Ovary (tissue), 9 donors: Measurements from ENCODE around the gene TMED10. TPM values are rescaled to one million over a fixed set of nuclear protein-coding genes. Genes with fewer than 3 reads are reported as not detected.

ENCODE experiments used
- DNase-seq, 5 donors: peaks; one replicate each; pipeline ENCODE4 v3.0.0-alpha.2; 2019 to 2020
- H3K27ac ChIP-seq, 2 donors: fragments of 200-600 bp; one replicate each; pipeline versions ENCODE4 v1.5.1 to v1.8.0; 2019 to 2022
- H3K27me3 ChIP-seq: fragments of 200-600 bp; one replicate; pipeline ENCODE4 v1.8.0; 2022
- H3K36me3 ChIP-seq: fragments of 200-600 bp; sonication (generic); one replicate; pipeline ENCODE4 v1.5.1; 2019
- H3K4me1 ChIP-seq: one replicate; pipeline ENCODE4 v1.8.1; 2013; ENCODE audit warnings: mild to moderate bottlenecking, moderate library complexity; ENCODE audit not compliant: insufficient read depth
- H3K4me3 ChIP-seq: fragments of 200-600 bp; sonication (generic); one replicate; pipeline ENCODE4 v1.5.1; 2017
- H3K9me3 ChIP-seq, 2 donors: fragments of 200-600 bp in 1 of 2; sonication (generic) in 1 of 2; one replicate each; pipeline versions ENCODE4 v1.5.1 to v1.8.1; 2013 to 2019; ENCODE audit warnings: mild to moderate bottlenecking in 1 of 2, moderate library complexity in 1 of 2
- EP300 ChIP-seq: sonication (generic); formaldehyde crosslinking; IDR thresholded peaks from one replicate; pipeline ENCODE4 v1.6.1; 2017; ENCODE audit warnings: antibody characterized with exemption
- POLR2A ChIP-seq: fragments of 450-650 bp; IDR thresholded peaks from one replicate; pipeline ENCODE4 v1.6.1; 2017; ENCODE audit warnings: antibody characterized with exemption, mild to moderate bottlenecking, moderate library complexity
- WGBS, 3 donors: extraction: QIAGEN DNeasy Blood & Tissue Kit in 1 of 3; methylation state at CpG; one replicate each; pipeline versions ENCODE4 v1.1.5 to v1.1.7; 2013 to 2017; 5-methylcytosine and 5-hydroxymethylcytosine counted together
- intact Hi-C, 4 donors: fragments of 100-400 bp; cut with DNase I; formaldehyde crosslinking; loops; one replicate each; pipeline versions ENCODE4 v1.11.0 to v1.15.1; 2022 to 2023
- polyA plus RNA-seq, 2 donors: library from polyadenylated mRNA; stranded (reverse); fragments of 200-250 nt in 1 of 2; fragments of 350-450 nt in 1 of 2; fragmentation: Illumina TruSeq in 1 of 2; extraction: RNeasy Lipid Tissue Mini Kit (QIAGEN cat#74804) in 1 of 2; gene quantifications; one replicate each; pipeline ENCODE4 v1.2.3, GENCODE V29; 2013 to 2014
- total RNA-seq, 7 donors: library from RNA; depleted of rRNA in 2 of 7; stranded (reverse); fragments of >200 nt in 2 of 7; fragmentation: NEBNext Ultra II Directional in 3 of 7; extraction: Animal tissue kit (Norgen Biotek cat#: 25700) in 3 of 7; gene quantifications; one replicate each; pipeline versions ENCODE4 v1.1.0 to v1.2.4, GENCODE V29; 2016 to 2023
- TF ChIP-seq, protein P1 (sequence below), 3 donors: fragments of 450-650 bp in 2 of 3; fragments of 200-600 bp in 1 of 3; IDR thresholded peaks; one replicate each; pipeline versions ENCODE4 v1.5.1 to v1.8.0; 2016 to 2022; ENCODE audit warnings: antibody characterized with exemption in 3 of 3, mild to moderate bottlenecking in 1 of 3
- donor health status: DM: no; HTN: no; CAD: no; lungs with moderate emphysema.
- donor health status: DM: no; HTN: no; CAD: no.
- donor health status: Bipolar disorder and iron deficiency.
- donor health status: DM: yes; HTN: yes; CAD: no.
- donor health status: DM: no; HTN: no; CAD: no.
- donor health status: DM: yes; HTN: yes; CAD: no.

TMED10 gene
- total and polyA plus RNA-seq, 9 donors = 164 to 446 (median 287) TPM

DNA sequence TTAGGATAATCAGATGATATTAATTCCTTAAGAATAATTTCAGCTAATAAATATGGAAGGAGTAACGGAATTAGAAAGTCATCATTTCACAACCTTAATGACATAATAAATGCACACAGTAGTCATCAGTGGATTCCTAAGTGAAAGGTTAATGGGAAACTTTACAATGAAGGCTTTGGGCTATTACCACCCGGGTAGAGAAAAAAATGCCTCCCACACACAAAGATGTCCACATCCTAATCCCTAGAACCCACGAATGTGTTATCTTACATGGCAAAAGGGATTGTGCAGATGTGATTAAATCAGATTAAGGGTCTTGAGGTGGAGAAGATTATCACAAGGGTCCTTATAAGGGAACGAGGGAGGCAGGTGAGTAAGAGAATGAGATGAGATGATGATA is 5.6 kb downstream of the TMED10 start:
- 53 to 60% (median 58%) methylated on average over 4 of the region's 4 CpGs for WGBS, 3 donors
- DNase-seq = no peak
- H3K36me3 ChIP-seq = no peaks in the 10 kb centered on the region
- intact Hi-C loops = no loop called here
- no peaks in the 10 kb centered on the region for H3K27me3 ChIP-seq
- H3K27ac ChIP-seq = no peak overlapping the region
- H3K4me3 ChIP-seq = no peak overlapping the region
- peaks cover 24% of the 10 kb centered on the region for H3K4me1 ChIP-seq
- TF ChIP-seq, protein P1, sequence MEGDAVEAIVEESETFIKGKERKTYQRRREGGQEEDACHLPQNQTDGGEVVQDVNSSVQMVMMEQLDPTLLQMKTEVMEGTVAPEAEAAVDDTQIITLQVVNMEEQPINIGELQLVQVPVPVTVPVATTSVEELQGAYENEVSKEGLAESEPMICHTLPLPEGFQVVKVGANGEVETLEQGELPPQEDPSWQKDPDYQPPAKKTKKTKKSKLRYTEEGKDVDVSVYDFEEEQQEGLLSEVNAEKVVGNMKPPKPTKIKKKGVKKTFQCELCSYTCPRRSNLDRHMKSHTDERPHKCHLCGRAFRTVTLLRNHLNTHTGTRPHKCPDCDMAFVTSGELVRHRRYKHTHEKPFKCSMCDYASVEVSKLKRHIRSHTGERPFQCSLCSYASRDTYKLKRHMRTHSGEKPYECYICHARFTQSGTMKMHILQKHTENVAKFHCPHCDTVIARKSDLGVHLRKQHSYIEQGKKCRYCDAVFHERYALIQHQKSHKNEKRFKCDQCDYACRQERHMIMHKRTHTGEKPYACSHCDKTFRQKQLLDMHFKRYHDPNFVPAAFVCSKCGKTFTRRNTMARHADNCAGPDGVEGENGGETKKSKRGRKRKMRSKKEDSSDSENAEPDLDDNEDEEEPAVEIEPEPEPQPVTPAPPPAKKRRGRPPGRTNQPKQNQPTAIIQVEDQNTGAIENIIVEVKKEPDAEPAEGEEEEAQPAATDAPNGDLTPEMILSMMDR (IDR thresholded peaks at IDR 0.05) = no peak
- no peaks in the 10 kb centered on the region for H3K9me3 ChIP-seq

DNA sequence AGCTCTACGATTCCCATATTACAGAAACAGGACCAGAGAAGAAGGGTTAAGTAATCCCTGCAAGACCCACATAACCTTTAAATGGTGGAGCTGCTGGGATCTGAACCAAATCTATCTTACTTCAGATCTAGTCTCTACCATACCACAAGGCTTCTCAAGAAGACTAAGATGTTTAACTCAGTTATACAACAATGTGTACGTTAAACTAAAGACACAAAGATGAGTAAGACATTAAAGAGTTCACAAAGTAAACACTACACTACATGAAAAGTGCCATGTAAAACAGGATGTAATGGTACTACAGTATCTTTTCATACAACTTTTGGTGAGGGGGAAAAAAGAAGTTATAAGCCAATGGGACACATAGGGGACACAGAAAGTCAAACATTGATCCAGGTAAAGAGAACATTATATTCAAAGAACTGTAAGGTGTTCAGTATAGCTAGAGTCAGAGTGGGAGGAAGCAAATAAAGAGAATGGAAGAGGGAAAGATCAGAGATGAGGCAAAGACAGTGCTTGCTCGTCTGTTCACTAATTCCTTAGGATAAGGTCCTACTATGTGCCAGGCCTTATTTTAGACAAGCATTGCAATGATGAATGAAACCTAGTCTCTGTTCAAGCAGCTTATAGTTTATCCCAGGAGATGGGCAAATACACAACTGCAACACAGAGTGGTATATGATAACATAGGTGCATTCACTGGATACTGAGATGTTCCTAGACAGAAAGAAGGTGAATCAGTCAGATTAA is 7.7 kb downstream of the TMED10 start:
- no peaks in the 10 kb centered on the region for H3K36me3 ChIP-seq
- H3K27ac ChIP-seq = no peak overlapping the region
- no peak for TF ChIP-seq EP300
- TF ChIP-seq, protein P1 (IDR thresholded peaks at IDR 0.05) = no peak
- no peak for TF ChIP-seq POLR2A
- no peak overlapping the region for H3K4me3 ChIP-seq
- no peaks in the 10 kb centered on the region for H3K9me3 ChIP-seq
- H3K4me1 ChIP-seq = peaks cover 23% of the 10 kb centered on the region
- intact Hi-C loops = no loop called here
- no peak for DNase-seq
- no peaks in the 10 kb centered on the region for H3K27me3 ChIP-seq
- WGBS, 3 donors = 87 to 90% (median 90%) methylated on average over 3 of the region's 3 CpGs

DNA sequence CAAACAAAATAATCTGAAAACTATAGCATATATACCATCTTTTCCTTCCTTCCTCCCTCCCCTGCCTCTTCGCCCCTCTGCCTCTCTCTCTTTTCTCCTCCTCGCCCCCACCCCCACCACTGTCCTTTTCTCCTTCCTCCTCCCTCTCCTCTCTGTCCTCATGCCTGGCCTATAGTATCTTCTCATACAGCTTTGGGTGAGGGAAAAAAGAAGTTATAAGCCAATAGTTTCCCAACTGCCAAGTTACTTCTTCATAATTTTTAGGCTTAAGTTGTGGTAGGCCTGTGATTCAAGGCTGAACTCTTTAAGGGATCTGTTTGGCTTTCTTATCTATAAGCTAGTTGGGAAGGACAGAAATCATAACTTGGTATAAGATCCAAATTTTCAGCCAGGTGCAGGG is 9.1 kb downstream of the TMED10 start:
- WGBS, 3 donors = 86 to 94% (median 89%) methylated on average over 2 of the region's 2 CpGs
- no peak for TF ChIP-seq EP300
- no peak for TF ChIP-seq POLR2A
- TF ChIP-seq, protein P1 (IDR thresholded peaks at IDR 0.05) = no peak
- H3K4me1 ChIP-seq = peaks cover 16% of the 10 kb centered on the region

DNA sequence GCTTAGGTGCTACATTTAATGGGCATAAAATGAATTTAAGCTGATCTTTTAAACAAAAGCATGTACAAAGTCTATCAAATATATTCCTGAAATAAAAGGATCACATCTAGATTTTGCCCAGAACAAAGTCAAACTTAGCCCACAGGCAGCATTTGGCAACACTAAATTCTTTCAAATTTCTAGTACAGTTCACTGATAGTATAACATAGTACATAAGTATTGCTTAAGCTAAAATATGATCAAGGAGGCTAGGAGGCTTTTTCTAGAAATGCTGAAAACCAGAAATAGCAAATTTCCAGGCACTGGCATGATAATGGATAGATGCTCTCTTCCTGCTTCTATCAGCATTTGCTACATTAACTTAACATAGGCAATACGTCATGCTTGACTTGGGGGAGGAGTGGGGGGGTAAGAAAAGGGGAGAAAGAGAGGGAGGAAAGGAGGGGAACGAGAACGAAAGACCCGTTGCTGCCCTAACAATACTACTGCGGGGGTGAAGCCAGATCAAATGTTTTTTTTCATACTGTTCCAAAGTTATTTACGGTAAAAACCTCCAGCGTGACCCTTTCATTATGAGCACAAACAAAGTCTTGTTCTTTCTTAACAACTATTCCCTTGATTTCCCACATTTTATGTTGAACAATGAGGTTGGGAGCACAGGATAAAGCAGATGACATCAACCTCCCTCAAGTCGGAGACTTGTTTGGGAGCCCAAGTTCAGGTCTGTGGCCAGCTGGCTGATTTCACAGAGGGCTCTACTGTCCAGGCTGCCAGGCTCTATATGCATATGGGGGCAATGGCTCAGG is 10.6 kb downstream of the TMED10 start:
- H3K27ac ChIP-seq = no peak overlapping the region
- H3K4me3 ChIP-seq = no peak overlapping the region
- no peak for DNase-seq
- no peaks in the 10 kb centered on the region for H3K36me3 ChIP-seq
- intact Hi-C loops = no loop called here
- TF ChIP-seq, protein P1 (IDR thresholded peaks at IDR 0.05) = no peak
- TF ChIP-seq EP300 = no peak
- TF ChIP-seq POLR2A = no peak
- H3K9me3 ChIP-seq = no peaks in the 10 kb centered on the region
- WGBS, 3 donors = 7 to 16% (median 11%) methylated on average over 8 of the region's 8 CpGs
- H3K4me1 ChIP-seq = peaks cover 16% of the 10 kb centered on the region
- H3K27me3 ChIP-seq = no peaks in the 10 kb centered on the region

More for the DNA sequence above, 9.1 kb downstream of the TMED10 start:
- no peak for DNase-seq
- Histone ChIP-seq H3K36me3 (no peaks in the 10 kb centered on the region), H3K27ac (no peak overlapping the region), H3K27me3 (no peaks in the 10 kb centered on the region), H3K9me3 (no peaks in the 10 kb centered on the region), H3K4me3 (no peak overlapping the region)
- intact Hi-C loops = no loop called here
